SK-N-SH (cell line): ENCODE measurements around the gene TLE5.

Experiments used
- EP300 ChIP-seq, 2 experiments: IDR thresholded peaks; 2 replicates each; pipeline versions ENCODE4 v1.4.0 to v1.6.1; 2012; ENCODE audit warnings: borderline replicate concordance in 1 of 2, low read depth in 1 of 2, low read length in 1 of 2
- EZH2phosphoT487 ChIP-seq: fragments of 200-600 bp; sonication (generic); IDR thresholded peaks from 2 replicates; pipeline ENCODE4 v1.6.1; 2017; ENCODE audit warnings: low read depth, mixed run types, mild to moderate bottlenecking, antibody characterized with exemption, moderate library complexity, borderline replicate concordance
- NRF1 ChIP-seq: IDR thresholded peaks from 2 replicates; pipeline ENCODE4 v1.6.1; 2012; ENCODE audit warnings: low read depth, mild to moderate bottlenecking, low read length
- POLR2AphosphoS5 ChIP-seq: IDR thresholded peaks from 2 replicates; pipeline ENCODE4 v1.6.1; 2012; ENCODE audit warnings: low read depth, low read length
- RCOR1 ChIP-seq: fragments of 150-350 bp; IDR thresholded peaks from 2 replicates; pipeline ENCODE4 v1.6.1; 2017; ENCODE audit warnings: antibody characterized with exemption, low read length
- SIN3A ChIP-seq: IDR thresholded peaks from 2 replicates; pipeline ENCODE4 v1.6.1; 2012; ENCODE audit warnings: low read depth, mild to moderate bottlenecking, low read length, moderate library complexity, borderline replicate concordance
- TAF1 ChIP-seq: IDR thresholded peaks from 2 replicates; pipeline ENCODE4 v1.6.1; 2012; ENCODE audit warnings: low read depth, mild to moderate bottlenecking, low read length, moderate library complexity, borderline replicate concordance
- TCF12 ChIP-seq: IDR thresholded peaks from 2 replicates; pipeline ENCODE4 v1.4.0; 2012
- YY1 ChIP-seq: IDR thresholded peaks from 2 replicates; pipeline ENCODE4 v1.4.0; 2012; ENCODE audit warnings: low read depth, mild to moderate bottlenecking
- TF ChIP-seq, protein P1 (sequence below): fragments of 200-600 bp; sonication (generic); IDR thresholded peaks from 2 replicates; pipeline ENCODE4 v1.6.1; 2017; ENCODE audit warnings: antibody characterized with exemption, mild to moderate bottlenecking, moderate library complexity
- TF ChIP-seq, protein P2 (sequence below): IDR thresholded peaks from 2 replicates; pipeline ENCODE4 v1.6.1; 2012; ENCODE audit warnings: mild to moderate bottlenecking, low read depth, low read length, moderate library complexity

DNA sequence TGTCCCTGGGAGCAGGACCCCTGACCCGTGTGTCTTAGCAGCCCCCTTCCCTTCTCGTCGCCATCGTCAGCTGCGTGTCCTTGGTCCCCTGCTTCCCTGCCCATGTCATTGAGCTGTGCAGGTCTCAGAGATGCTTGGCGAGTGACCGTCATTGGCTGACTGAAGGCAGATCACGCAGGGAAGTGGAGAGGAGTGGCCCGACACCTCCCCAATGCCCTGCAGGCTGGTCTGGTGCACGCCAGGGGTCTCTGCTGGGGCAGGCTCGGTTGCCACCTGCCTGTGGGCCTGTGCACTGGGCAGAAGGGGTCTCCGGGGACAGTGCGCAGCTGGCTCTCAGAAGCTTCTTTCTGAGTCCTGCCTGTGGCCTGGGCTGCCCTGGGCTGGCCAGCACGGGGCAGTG lies 38.0 kb upstream of the TLE5 start:
- TF ChIP-seq POLR2AphosphoS5 (no peak), RCOR1 (no peak), YY1 (no peak), EZH2phosphoT487 (no peak), NRF1 (no peak), TCF12 (no peak), SIN3A (no peak), TAF1 (no peak), EP300 (IDR thresholded peaks at IDR 0.05; ENCODE audit: borderline replicate concordance in 1 of 2, low read depth in 1 of 2, low read length in 1 of 2) (no peak)
- TF ChIP-seq, protein P1, sequence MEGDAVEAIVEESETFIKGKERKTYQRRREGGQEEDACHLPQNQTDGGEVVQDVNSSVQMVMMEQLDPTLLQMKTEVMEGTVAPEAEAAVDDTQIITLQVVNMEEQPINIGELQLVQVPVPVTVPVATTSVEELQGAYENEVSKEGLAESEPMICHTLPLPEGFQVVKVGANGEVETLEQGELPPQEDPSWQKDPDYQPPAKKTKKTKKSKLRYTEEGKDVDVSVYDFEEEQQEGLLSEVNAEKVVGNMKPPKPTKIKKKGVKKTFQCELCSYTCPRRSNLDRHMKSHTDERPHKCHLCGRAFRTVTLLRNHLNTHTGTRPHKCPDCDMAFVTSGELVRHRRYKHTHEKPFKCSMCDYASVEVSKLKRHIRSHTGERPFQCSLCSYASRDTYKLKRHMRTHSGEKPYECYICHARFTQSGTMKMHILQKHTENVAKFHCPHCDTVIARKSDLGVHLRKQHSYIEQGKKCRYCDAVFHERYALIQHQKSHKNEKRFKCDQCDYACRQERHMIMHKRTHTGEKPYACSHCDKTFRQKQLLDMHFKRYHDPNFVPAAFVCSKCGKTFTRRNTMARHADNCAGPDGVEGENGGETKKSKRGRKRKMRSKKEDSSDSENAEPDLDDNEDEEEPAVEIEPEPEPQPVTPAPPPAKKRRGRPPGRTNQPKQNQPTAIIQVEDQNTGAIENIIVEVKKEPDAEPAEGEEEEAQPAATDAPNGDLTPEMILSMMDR, result no peak
- TF ChIP-seq, protein P2, sequence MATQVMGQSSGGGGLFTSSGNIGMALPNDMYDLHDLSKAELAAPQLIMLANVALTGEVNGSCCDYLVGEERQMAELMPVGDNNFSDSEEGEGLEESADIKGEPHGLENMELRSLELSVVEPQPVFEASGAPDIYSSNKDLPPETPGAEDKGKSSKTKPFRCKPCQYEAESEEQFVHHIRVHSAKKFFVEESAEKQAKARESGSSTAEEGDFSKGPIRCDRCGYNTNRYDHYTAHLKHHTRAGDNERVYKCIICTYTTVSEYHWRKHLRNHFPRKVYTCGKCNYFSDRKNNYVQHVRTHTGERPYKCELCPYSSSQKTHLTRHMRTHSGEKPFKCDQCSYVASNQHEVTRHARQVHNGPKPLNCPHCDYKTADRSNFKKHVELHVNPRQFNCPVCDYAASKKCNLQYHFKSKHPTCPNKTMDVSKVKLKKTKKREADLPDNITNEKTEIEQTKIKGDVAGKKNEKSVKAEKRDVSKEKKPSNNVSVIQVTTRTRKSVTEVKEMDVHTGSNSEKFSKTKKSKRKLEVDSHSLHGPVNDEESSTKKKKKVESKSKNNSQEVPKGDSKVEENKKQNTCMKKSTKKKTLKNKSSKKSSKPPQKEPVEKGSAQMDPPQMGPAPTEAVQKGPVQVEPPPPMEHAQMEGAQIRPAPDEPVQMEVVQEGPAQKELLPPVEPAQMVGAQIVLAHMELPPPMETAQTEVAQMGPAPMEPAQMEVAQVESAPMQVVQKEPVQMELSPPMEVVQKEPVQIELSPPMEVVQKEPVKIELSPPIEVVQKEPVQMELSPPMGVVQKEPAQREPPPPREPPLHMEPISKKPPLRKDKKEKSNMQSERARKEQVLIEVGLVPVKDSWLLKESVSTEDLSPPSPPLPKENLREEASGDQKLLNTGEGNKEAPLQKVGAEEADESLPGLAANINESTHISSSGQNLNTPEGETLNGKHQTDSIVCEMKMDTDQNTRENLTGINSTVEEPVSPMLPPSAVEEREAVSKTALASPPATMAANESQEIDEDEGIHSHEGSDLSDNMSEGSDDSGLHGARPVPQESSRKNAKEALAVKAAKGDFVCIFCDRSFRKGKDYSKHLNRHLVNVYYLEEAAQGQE, result no peak
